Measurements from ENCODE around the gene RBM20. TPM values are rescaled to one million over a fixed set of nuclear protein-coding genes. Genes with fewer than 3 reads are reported as not detected.

Gene RBM20
- total and polyA plus RNA-seq, 2 of the 13 experiments (the other 11 are each of a cell fraction or from before 2014, with no cell fraction given), result 0.02 to 0.22 TPM

DNA sequence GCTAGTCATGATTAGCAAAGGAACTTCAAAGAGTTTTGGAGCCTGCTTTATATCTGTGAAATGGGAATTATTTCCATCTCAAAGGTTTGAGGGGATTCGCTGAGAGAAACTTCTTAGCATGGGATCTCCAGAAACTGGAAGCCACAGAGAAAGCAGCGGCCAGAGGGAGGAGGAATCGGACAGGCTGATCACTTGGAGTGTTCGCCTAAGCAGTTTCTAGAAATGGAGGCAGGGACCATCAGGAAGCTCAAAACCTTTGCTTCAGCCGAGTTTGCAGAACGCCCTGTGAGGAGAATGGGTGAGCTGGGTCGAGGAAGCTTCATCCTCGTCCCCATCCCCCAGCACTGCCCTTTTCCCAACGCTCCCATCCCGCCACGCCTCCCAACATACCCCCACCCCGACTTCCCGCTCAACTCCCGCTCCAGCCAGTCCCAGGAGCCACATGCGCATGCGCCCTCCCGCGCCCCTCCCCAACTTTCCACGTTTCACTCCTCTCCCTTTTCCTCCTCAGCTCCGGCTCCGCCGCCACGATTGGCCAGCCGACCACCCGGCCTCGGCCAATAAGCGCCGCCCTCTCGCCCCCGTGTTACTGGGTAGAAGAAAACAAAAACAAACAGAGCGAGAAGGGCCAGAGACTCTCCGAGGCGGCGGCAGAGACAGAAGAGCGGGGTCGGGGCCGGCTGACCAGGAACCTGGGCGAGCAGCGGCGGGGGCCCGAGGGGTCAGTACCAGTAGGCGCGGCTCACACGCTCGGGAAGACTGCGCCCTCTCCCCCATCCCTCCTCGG lies 227.4 kb downstream of the RBM20 start, which contains the start of gene PDCD4 (continued):
- TF ChIP-seq, protein P1, sequence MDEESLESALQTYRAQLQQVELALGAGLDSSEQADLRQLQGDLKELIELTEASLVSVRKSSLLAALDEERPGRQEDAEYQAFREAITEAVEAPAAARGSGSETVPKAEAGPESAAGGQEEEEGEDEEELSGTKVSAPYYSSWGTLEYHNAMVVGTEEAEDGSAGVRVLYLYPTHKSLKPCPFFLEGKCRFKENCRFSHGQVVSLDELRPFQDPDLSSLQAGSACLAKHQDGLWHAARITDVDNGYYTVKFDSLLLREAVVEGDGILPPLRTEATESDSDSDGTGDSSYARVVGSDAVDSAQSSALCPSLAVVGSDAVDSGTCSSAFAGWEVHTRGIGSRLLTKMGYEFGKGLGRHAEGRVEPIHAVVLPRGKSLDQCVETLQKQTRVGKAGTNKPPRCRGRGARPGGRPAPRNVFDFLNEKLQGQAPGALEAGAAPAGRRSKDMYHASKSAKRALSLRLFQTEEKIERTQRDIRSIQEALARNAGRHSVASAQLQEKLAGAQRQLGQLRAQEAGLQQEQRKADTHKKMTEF (CRISPR knock-in tag; IDR thresholded peaks at IDR 0.05), result no peak
- TF ChIP-seq ZNF703 (CRISPR knock-in tag; IDR thresholded peaks at IDR 0.05; ENCODE audit: borderline replicate concordance) (no peak), ZNF101 (CRISPR knock-in tag; IDR thresholded peaks at IDR 0.05; ENCODE audit: borderline replicate concordance, low read depth) (0 out of 2 replicates have a peak, but pooled peaks have one; percentile 7), ZNF224 (CRISPR knock-in tag; IDR thresholded peaks at IDR 0.05) (no peak), ZFP41 (CRISPR knock-in tag; IDR thresholded peaks at IDR 0.05; ENCODE audit: borderline replicate concordance) (no peak), CCDC6 (CRISPR knock-in tag; IDR thresholded peaks at IDR 0.05) (no peak), HIVEP1 (CRISPR knock-in tag; IDR thresholded peaks at IDR 0.05) (no peak; the same call in 1 of the 2 replicates), ZNF737 (CRISPR knock-in tag; IDR thresholded peaks at IDR 0.05; ENCODE audit: borderline replicate concordance) (no peak), SNAPC2 (CRISPR knock-in tag; IDR thresholded peaks at IDR 0.05) (no peak), ZNF652 (CRISPR knock-in tag; IDR thresholded peaks at IDR 0.05; ENCODE audit: borderline replicate concordance, low read depth) (no peak), TGIF2 (CRISPR knock-in tag; IDR thresholded peaks at IDR 0.05) (no peak), REPIN1 (CRISPR knock-in tag; IDR thresholded peaks at IDR 0.05; ENCODE audit: borderline replicate concordance, low read depth) (0 out of 2 replicates have a peak, but pooled peaks have one; percentile 0), ZIK1 (CRISPR knock-in tag; IDR thresholded peaks at IDR 0.05; ENCODE audit: borderline replicate concordance, low read depth) (no peak)
- TF ChIP-seq, protein P2, sequence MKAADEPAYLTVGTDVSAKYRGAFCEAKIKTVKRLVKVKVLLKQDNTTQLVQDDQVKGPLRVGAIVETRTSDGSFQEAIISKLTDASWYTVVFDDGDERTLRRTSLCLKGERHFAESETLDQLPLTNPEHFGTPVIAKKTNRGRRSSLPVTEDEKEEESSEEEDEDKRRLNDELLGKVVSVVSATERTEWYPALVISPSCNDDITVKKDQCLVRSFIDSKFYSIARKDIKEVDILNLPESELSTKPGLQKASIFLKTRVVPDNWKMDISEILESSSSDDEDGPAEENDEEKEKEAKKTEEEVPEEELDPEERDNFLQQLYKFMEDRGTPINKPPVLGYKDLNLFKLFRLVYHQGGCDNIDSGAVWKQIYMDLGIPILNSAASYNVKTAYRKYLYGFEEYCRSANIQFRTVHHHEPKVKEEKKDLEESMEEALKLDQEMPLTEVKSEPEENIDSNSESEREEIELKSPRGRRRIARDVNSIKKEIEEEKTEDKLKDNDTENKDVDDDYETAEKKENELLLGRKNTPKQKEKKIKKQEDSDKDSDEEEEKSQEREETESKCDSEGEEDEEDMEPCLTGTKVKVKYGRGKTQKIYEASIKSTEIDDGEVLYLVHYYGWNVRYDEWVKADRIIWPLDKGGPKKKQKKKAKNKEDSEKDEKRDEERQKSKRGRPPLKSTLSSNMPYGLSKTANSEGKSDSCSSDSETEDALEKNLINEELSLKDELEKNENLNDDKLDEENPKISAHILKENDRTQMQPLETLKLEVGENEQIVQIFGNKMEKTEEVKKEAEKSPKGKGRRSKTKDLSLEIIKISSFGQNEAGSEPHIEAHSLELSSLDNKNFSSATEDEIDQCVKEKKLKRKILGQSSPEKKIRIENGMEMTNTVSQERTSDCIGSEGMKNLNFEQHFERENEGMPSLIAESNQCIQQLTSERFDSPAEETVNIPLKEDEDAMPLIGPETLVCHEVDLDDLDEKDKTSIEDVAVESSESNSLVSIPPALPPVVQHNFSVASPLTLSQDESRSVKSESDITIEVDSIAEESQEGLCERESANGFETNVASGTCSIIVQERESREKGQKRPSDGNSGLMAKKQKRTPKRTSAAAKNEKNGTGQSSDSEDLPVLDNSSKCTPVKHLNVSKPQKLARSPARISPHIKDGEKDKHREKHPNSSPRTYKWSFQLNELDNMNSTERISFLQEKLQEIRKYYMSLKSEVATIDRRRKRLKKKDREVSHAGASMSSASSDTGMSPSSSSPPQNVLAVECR (CRISPR knock-in tag; IDR thresholded peaks at IDR 0.05; ENCODE audit: borderline replicate concordance), result peak; percentile 5; the same call in 1 of the 2 replicates
- TF ChIP-seq, protein P3, sequence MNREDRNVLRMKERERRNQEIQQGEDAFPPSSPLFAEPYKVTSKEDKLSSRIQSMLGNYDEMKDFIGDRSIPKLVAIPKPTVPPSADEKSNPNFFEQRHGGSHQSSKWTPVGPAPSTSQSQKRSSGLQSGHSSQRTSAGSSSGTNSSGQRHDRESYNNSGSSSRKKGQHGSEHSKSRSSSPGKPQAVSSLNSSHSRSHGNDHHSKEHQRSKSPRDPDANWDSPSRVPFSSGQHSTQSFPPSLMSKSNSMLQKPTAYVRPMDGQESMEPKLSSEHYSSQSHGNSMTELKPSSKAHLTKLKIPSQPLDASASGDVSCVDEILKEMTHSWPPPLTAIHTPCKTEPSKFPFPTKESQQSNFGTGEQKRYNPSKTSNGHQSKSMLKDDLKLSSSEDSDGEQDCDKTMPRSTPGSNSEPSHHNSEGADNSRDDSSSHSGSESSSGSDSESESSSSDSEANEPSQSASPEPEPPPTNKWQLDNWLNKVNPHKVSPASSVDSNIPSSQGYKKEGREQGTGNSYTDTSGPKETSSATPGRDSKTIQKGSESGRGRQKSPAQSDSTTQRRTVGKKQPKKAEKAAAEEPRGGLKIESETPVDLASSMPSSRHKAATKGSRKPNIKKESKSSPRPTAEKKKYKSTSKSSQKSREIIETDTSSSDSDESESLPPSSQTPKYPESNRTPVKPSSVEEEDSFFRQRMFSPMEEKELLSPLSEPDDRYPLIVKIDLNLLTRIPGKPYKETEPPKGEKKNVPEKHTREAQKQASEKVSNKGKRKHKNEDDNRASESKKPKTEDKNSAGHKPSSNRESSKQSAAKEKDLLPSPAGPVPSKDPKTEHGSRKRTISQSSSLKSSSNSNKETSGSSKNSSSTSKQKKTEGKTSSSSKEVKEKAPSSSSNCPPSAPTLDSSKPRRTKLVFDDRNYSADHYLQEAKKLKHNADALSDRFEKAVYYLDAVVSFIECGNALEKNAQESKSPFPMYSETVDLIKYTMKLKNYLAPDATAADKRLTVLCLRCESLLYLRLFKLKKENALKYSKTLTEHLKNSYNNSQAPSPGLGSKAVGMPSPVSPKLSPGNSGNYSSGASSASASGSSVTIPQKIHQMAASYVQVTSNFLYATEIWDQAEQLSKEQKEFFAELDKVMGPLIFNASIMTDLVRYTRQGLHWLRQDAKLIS (CRISPR knock-in tag; IDR thresholded peaks at IDR 0.05), result no peak
- TF ChIP-seq, protein P4, sequence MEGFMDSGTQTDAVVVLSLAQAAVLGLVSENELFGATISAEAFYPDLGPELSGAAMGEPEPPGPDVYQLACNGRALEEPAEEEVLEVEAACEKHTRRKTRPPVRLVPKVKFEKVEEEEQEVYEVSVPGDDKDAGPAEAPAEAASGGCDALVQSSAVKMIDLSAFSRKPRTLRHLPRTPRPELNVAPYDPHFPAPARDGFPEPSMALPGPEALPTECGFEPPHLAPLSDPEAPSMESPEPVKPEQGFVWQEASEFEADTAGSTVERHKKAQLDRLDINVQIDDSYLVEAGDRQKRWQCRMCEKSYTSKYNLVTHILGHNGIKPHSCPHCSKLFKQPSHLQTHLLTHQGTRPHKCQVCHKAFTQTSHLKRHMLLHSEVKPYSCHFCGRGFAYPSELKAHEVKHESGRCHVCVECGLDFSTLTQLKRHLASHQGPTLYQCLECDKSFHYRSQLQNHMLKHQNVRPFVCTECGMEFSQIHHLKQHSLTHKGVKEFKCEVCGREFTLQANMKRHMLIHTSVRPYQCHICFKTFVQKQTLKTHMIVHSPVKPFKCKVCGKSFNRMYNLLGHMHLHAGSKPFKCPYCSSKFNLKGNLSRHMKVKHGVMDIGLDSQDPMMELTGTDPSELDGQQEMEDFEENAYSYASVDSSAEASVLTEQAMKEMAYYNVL (CRISPR knock-in tag; IDR thresholded peaks at IDR 0.05; ENCODE audit: borderline replicate concordance), result no peak
